Peyer's patch (tissue), 4 donors: ENCODE results near the gene GADD45A.
"Not testable (repeated sequence)": the region's sequence is repeated elsewhere in the genome, so short reads cannot be mapped to it uniquely, and the experiment has no call there.

Source experiments
- CTCF ChIP-seq, 6 experiments: fragments of 450-650 bp in 4 of 6; fragments of 200-600 bp in 2 of 6; sonication (generic) in 1 of 6; IDR thresholded peaks; one replicate each; pipeline ENCODE4 v1.5.1; 2017 to 2019; ENCODE audit warnings: antibody characterized with exemption in 6 of 6, mild to moderate bottlenecking in 3 of 6, moderate library complexity in 1 of 6
- POLR2A ChIP-seq, 2 donors: fragments of 450-650 bp; IDR thresholded peaks; one replicate each; pipeline ENCODE4 v1.5.1; 2017; ENCODE audit warnings: antibody characterized with exemption in 2 of 2, mild to moderate bottlenecking in 2 of 2, moderate library complexity in 2 of 2

DNA sequence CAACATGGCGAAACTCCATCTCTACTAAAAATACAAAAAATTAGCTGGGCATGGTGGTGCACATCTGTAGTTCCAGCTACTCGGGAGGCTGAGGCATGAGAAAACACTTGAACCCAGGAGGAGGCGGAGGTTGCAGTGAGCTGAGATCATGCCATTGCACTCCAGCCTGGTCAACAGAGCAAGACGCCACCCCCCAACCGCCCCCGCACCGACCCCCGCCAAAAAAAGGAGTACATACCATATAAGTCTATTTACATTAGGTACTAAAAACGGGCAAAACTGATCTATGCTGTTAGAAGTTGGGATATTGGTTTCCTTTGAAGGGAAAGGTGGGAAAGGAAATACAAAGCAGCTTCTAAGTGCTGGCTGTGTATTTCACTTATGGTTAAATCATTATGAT is 45.3 kb downstream of the GADD45A start:
- not testable (repeated sequence) for TF ChIP-seq CTCF, POLR2A (IDR thresholded peaks at IDR 0.05)
